ENCODE results near the gene EPHB3.
"Not testable (repeated sequence)": the region's sequence is repeated elsewhere in the genome, so short reads cannot be mapped to it uniquely, and the experiment has no call there.

EPHB3 gene

GRCh38 chr3:184601576-184602371 lies 40.2 kb downstream of the EPHB3 start:
- no peak for DNase-seq

GRCh38 chr3:184602372-184603150 lies 41.0 kb downstream of the EPHB3 start:
- no peak for DNase-seq

- no peak for DNase-seq
Measured at GRCh38 chr3:184603151-184604030, 41.8 kb downstream of the EPHB3 start.

- no peak for DNase-seq
Measured at GRCh38 chr3:184604039-184604601, 42.5 kb downstream of the EPHB3 start.

GRCh38 chr3:184604615-184605290 lies 43.2 kb downstream of the EPHB3 start:
- DNase-seq, result no peak

GRCh38 chr3:184608209-184608608 lies 46.6 kb downstream of the EPHB3 start:
- DNase-seq, result no peak

- DNase-seq, result no peak
Measured at GRCh38 chr3:184609476-184610244, 48.1 kb downstream of the EPHB3 start.

- DNase-seq, result no peak
Measured at GRCh38 chr3:184610245-184610871, 48.8 kb downstream of the EPHB3 start.

GRCh38 chr3:184611607-184612281 lies 50.2 kb downstream of the EPHB3 start:
- no peak for DNase-seq

- no peak for DNase-seq
Measured at GRCh38 chr3:184615396-184615795, 53.8 kb downstream of the EPHB3 start.

GRCh38 chr3:184616436-184616835 lies 54.9 kb downstream of the EPHB3 start:
- DNase-seq, result no peak

- DNase-seq, result not testable (repeated sequence)
Measured at GRCh38 chr3:184617306-184617705, 55.7 kb downstream of the EPHB3 start.

GRCh38 chr3:184618811-184619210 lies 57.2 kb downstream of the EPHB3 start:
- no peak for DNase-seq

GRCh38 chr3:184619369-184619768 lies 57.8 kb downstream of the EPHB3 start:
- DNase-seq, result no peak

GRCh38 chr3:184619787-184620430 lies 58.3 kb downstream of the EPHB3 start:
- DNase-seq, result no peak

- DNase-seq, result no peak
Measured at GRCh38 chr3:184620475-184621119, 59.0 kb downstream of the EPHB3 start.

- not testable (repeated sequence) for DNase-seq
Measured at GRCh38 chr3:184622156-184622555, 60.6 kb downstream of the EPHB3 start.

- no peak for DNase-seq
Measured at GRCh38 chr3:184626923-184627322, 65.3 kb downstream of the EPHB3 start.

GRCh38 chr3:184629555-184630160 lies 68.1 kb downstream of the EPHB3 start:
- DNase-seq, result no peak
